CD4-positive, CD25-positive, alpha-beta regulatory T cell (primary cell): Measurements from ENCODE around the gene GPR137C. TPM values are rescaled to one million over a fixed set of nuclear protein-coding genes. Genes with fewer than 3 reads are reported as not detected.

Source experiments
- ATAC-seq, 2 donors: fragments of 150-1000 bp; cut with Tn5 transposase; one replicate each; pipeline ENCODE4 v1.10.0; 2021; ENCODE audit warnings: low read depth in 2 of 2, moderate number of reproducible peaks in 2 of 2, moderate library complexity in 1 of 2
- DNase-seq, 3 donors: peaks; one replicate each; pipeline versions ENCODE4 v3.0.0 to v3.0.0-alpha.2; 2012 to 2022; ENCODE audit warnings: mixed read lengths in 1 of 3
- H3K27ac ChIP-seq: one replicate; pipeline ENCODE4 v1.7.0; 2013; ENCODE audit warnings: mild to moderate bottlenecking, low read length; ENCODE audit not compliant: insufficient read depth, poor library complexity, severe bottlenecking
- H3K27me3 ChIP-seq: one replicate; pipeline ENCODE4 v1.7.0; 2013; ENCODE audit warnings: low read length; ENCODE audit not compliant: control insufficient read depth, insufficient read depth
- H3K36me3 ChIP-seq: one replicate; pipeline ENCODE4 v1.7.0; 2013; ENCODE audit warnings: mild to moderate bottlenecking, low read length, moderate library complexity; ENCODE audit not compliant: control insufficient read depth, insufficient read depth
- H3K4me1 ChIP-seq: 2 replicates; pipeline ENCODE4 v1.7.0; 2013; ENCODE audit warnings: mild to moderate bottlenecking, low read length; ENCODE audit not compliant: insufficient read depth, control insufficient read depth, poor library complexity, severe bottlenecking
- H3K4me3 ChIP-seq: one replicate; pipeline ENCODE4 v1.7.0; 2013; ENCODE audit warnings: low read depth, mild to moderate bottlenecking, low read length, moderate library complexity
- H3K9me3 ChIP-seq, 2 experiments: 1 replicate in 1 of 2; 2 replicates in 1 of 2; pipeline ENCODE4 v1.7.0; 2013; ENCODE audit warnings: low read length in 2 of 2, mild to moderate bottlenecking in 1 of 2, moderate library complexity in 1 of 2; ENCODE audit not compliant: control insufficient read depth in 2 of 2
- H3K27ac Mint-ChIP-seq, 3 donors: one replicate each; pipeline ENCODE4 v1.8.0; 2020 to 2022; ENCODE audit warnings: mild to moderate bottlenecking in 3 of 3, mixed read lengths in 3 of 3, moderate library complexity in 2 of 3
- H3K27me3 Mint-ChIP-seq: one replicate; pipeline ENCODE4 v1.8.0; 2022; ENCODE audit warnings: mild to moderate bottlenecking, mixed read lengths
- H3K36me3 Mint-ChIP-seq: one replicate; pipeline ENCODE4 v1.8.0; 2020; ENCODE audit warnings: mixed read lengths
- H3K4me1 Mint-ChIP-seq, 4 donors: one replicate each; pipeline ENCODE4 v1.8.0; 2020 to 2022; ENCODE audit warnings: mixed read lengths in 4 of 4, mild to moderate bottlenecking in 1 of 4
- H3K4me3 Mint-ChIP-seq, 4 donors: one replicate each; pipeline ENCODE4 v1.8.0; 2020 to 2022; ENCODE audit warnings: mild to moderate bottlenecking in 4 of 4, mixed read lengths in 4 of 4, moderate library complexity in 3 of 4
- H3K9me3 Mint-ChIP-seq, 7 donors: one replicate each; pipeline ENCODE4 v1.8.0; 2020 to 2022; ENCODE audit warnings: mixed read lengths in 7 of 7, mild to moderate bottlenecking in 3 of 7, moderate library complexity in 2 of 7
- polyA plus RNA-seq, 4 donors: library from polyadenylated mRNA; unstranded; fragments of 300-500 nt; fragmentation: Illumina TruSeq; gene quantifications; one replicate each; pipeline ENCODE4 v1.2.3, GENCODE V29; 2021
- total RNA-seq: library from RNA; stranded (reverse); gene quantifications from one replicate; pipeline ENCODE4 v1.2.3, GENCODE V29; 2022

The GPR137C gene
- total and polyA plus RNA-seq, 5 donors from 2014 or later: 0.06 to 0.22 TPM; not detected in 3

GRCh38 chr14:52607061-52607460 lies 54.4 kb downstream of the GPR137C start:
- DNase-seq (no peak), ATAC-seq (no peak)
- Histone ChIP-seq H3K9me3 (no peaks in the 10 kb centered on the region), H3K4me1 (no peaks in the 10 kb centered on the region), H3K4me3 (no peak overlapping the region), H3K27ac (no peak overlapping the region), H3K27me3 (peaks cover 5% of the 10 kb centered on the region), H3K36me3 (no peaks in the 10 kb centered on the region)
- Mint-ChIP-seq H3K4me3 (no peak overlapping the region), H3K27ac (no peak overlapping the region), H3K36me3 (no peaks in the 10 kb centered on the region), H3K9me3 (peaks cover 0 to 12% (median 2%) of the 10 kb centered on the region in 7 donors), H3K27me3 (peaks cover 43% of the 10 kb centered on the region), H3K4me1 (peaks cover 0 to 3% (median 0%) of the 10 kb centered on the region in 4 donors)

DNA sequence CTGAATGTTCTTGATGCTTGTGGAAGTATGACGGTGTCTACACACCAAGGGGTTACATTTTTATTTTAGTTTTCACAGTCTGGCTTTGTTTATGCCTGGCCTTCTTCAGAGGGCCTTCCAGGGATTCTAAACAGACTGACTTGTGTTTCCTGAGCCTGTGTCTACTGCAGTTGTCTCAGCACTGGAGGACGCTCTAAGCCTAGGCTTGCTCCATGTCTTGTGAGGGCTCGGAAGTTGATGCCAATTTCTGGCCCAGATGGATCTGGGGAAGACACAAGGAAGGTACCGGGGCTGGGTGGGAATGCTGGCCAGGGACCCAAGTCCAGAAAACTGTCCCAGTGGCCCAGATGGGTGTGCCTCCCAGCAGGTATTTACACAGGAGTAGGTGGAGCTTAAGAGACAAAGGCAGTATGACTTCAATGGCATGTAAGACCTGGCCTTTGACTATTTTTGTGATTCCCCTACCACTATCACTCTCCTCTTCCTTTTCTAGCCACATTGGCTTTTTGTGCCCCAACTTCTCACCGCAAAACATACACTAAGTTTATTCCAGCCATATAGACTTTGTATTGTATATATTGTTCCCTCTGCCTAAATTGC lies 56.9 kb downstream of the GPR137C start:
- Mint-ChIP-seq H3K27ac (no peak overlapping the region), H3K9me3 (peaks cover 0 to 12% (median 2%) of the 10 kb centered on the region in 7 donors), H3K4me3 (no peak overlapping the region), H3K4me1 (no peaks in the 10 kb centered on the region), H3K36me3 (peaks cover 3% of the 10 kb centered on the region), H3K27me3 (peaks cover 31% of the 10 kb centered on the region)
- peaks cover 5% of the 10 kb centered on the region for H3K27me3 ChIP-seq
- ATAC-seq: no peak
- H3K4me3 ChIP-seq: no peak overlapping the region
- H3K9me3 ChIP-seq: no peaks in the 10 kb centered on the region
- DNase-seq: no peak
- no peaks in the 10 kb centered on the region for H3K36me3 ChIP-seq
- H3K27ac ChIP-seq: no peak overlapping the region
- no peaks in the 10 kb centered on the region for H3K4me1 ChIP-seq

GRCh38 chr14:52610187-52610586 lies 57.6 kb downstream of the GPR137C start:
- H3K36me3 Mint-ChIP-seq: peaks cover 3% of the 10 kb centered on the region
- no peak overlapping the region for H3K27ac Mint-ChIP-seq
- ATAC-seq (no peak), DNase-seq (no peak)
- H3K27ac ChIP-seq: no peak overlapping the region
- H3K9me3 ChIP-seq: no peaks in the 10 kb centered on the region
- H3K4me1 Mint-ChIP-seq: no peaks in the 10 kb centered on the region
- no peak overlapping the region for H3K4me3 ChIP-seq
- H3K4me1 ChIP-seq: no peaks in the 10 kb centered on the region
- H3K9me3 Mint-ChIP-seq: peaks cover 0 to 8% (median under 1%) of the 10 kb centered on the region in 7 donors
- no peaks in the 10 kb centered on the region for H3K36me3 ChIP-seq
- no peak overlapping the region for H3K4me3 Mint-ChIP-seq
- H3K27me3 ChIP-seq: peaks cover 5% of the 10 kb centered on the region
- peaks cover 32% of the 10 kb centered on the region for H3K27me3 Mint-ChIP-seq

- Histone ChIP-seq H3K4me3 (no peak overlapping the region), H3K36me3 (no peaks in the 10 kb centered on the region), H3K4me1 (no peaks in the 10 kb centered on the region), H3K27me3 (peaks cover 3% of the 10 kb centered on the region), H3K27ac (no peak overlapping the region), H3K9me3 (no peaks in the 10 kb centered on the region)
- Mint-ChIP-seq H3K9me3 (no peaks in the 10 kb centered on the region), H3K27ac (no peak overlapping the region), H3K36me3 (no peaks in the 10 kb centered on the region), H3K4me3 (no peak overlapping the region), H3K4me1 (no peaks in the 10 kb centered on the region), H3K27me3 (peaks cover 26% of the 10 kb centered on the region)
- no peak for ATAC-seq
- no peak for DNase-seq
Measured at GRCh38 chr14:52618602-52619001, 66.0 kb downstream of the GPR137C start.

GRCh38 chr14:52619687-52620086 lies 67.1 kb downstream of the GPR137C start:
- no peaks in the 10 kb centered on the region for H3K4me1 ChIP-seq
- Mint-ChIP-seq H3K4me3 (no peak overlapping the region), H3K27me3 (peaks cover 25% of the 10 kb centered on the region), H3K36me3 (no peaks in the 10 kb centered on the region), H3K9me3 (no peaks in the 10 kb centered on the region), H3K4me1 (no peaks in the 10 kb centered on the region), H3K27ac (no peak overlapping the region)
- no peak overlapping the region for H3K27ac ChIP-seq
- ATAC-seq (no peak), DNase-seq (no peak)
- no peaks in the 10 kb centered on the region for H3K36me3 ChIP-seq
- peaks cover 3% of the 10 kb centered on the region for H3K27me3 ChIP-seq
- no peaks in the 10 kb centered on the region for H3K9me3 ChIP-seq
- H3K4me3 ChIP-seq: no peak overlapping the region

DNA sequence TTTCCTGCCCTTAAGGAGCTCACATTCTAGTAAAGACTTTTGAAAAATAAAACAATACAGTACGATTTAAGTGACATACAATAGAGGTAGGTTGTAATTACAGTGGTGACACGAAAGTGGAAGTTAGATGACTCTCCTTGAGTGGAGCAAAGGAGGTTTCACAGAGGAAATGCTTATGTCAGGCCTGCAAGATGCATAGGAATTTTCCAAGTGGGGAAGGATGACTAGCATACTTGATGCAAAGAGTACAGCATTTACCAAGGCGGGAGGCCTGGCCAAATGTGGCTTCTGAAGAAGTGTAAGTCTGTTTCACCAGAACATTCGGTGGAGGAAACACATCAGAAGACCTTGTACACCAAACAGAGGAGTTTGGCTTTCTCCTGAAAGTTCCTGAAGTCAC lies 87.5 kb downstream of the GPR137C start:
- H3K9me3 ChIP-seq: no peaks in the 10 kb centered on the region
- H3K27ac Mint-ChIP-seq: no peak overlapping the region
- no peaks in the 10 kb centered on the region for H3K4me1 Mint-ChIP-seq
- peaks cover 51% of the 10 kb centered on the region for H3K36me3 ChIP-seq
- H3K27ac ChIP-seq: no peak overlapping the region
- H3K4me3 Mint-ChIP-seq: no peak overlapping the region
- no peaks in the 10 kb centered on the region for H3K4me1 ChIP-seq
- H3K27me3 ChIP-seq: no peaks in the 10 kb centered on the region
- no peaks in the 10 kb centered on the region for H3K27me3 Mint-ChIP-seq
- ATAC-seq (no peak), DNase-seq (no peak)
- peaks cover 20% of the 10 kb centered on the region for H3K36me3 Mint-ChIP-seq
- no peak overlapping the region for H3K4me3 ChIP-seq
- peaks cover 0 to 9% (median 3%) of the 10 kb centered on the region in 7 donors for H3K9me3 Mint-ChIP-seq

GRCh38 chr14:52641745-52642144 lies 89.1 kb downstream of the GPR137C start:
- Mint-ChIP-seq H3K27ac (no peak overlapping the region), H3K9me3 (peaks cover 0 to 9% (median 5%) of the 10 kb centered on the region in 7 donors), H3K36me3 (peaks cover 29% of the 10 kb centered on the region)

DNA sequence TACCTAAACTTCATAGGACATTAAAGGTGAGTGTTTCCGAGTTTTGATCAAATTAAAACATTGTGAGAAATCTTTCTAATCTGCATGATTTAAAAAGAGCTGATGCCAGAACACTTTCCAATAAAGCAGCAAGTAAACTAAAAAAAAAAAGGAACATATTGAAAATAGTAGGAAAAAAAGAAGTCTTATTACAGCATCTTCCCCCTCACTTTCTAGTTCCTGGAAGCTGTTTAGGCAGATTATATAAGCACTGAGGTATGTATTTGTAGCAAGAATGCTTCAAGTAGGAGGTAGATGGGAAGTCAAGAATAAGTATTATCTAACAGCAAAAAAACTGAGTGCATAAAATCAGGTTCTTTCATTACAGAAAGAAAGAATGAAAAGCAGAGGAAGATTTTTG lies 96.9 kb downstream of the GPR137C start:
- Histone ChIP-seq H3K9me3 (no peaks in the 10 kb centered on the region), H3K36me3 (peaks cover 87% of the 10 kb centered on the region), H3K4me3 (no peak overlapping the region), H3K4me1 (no peaks in the 10 kb centered on the region), H3K27ac (no peak overlapping the region), H3K27me3 (no peaks in the 10 kb centered on the region)
- Mint-ChIP-seq H3K4me1 (no peaks in the 10 kb centered on the region), H3K27ac (peak overlapping the region in 1 of 3 donors; percentile 22), H3K36me3 (peaks cover 28% of the 10 kb centered on the region), H3K27me3 (no peaks in the 10 kb centered on the region), H3K9me3 (peaks cover 0 to 2% (median 0%) of the 10 kb centered on the region in 7 donors), H3K4me3 (no peak overlapping the region)
- DNase-seq: no peak
- ATAC-seq: no peak

More at GRCh38 chr14:52641745-52642144, 89.1 kb downstream of the GPR137C start:
- DNase-seq (no peak), ATAC-seq (no peak)
- Histone ChIP-seq H3K27ac (no peak overlapping the region), H3K36me3 (peaks cover 66% of the 10 kb centered on the region), H3K9me3 (no peaks in the 10 kb centered on the region), H3K4me3 (no peak overlapping the region), H3K4me1 (no peaks in the 10 kb centered on the region), H3K27me3 (no peaks in the 10 kb centered on the region)
- Mint-ChIP-seq H3K27me3 (no peaks in the 10 kb centered on the region), H3K4me1 (no peaks in the 10 kb centered on the region), H3K4me3 (no peak overlapping the region)
